GM12878 (cell line): Measurements from ENCODE around the gene SHC4. TPM values are rescaled to one million over a fixed set of nuclear protein-coding genes. Genes with fewer than 3 reads are reported as not detected.

Experiments
- ATAC-seq: fragments of 200-7000 bp; cut with Tn5 transposase; 3 replicates; pipeline ENCODE4 v1.9.1; 2020; ENCODE audit warnings: mild to moderate bottlenecking, moderate library complexity
- BruUV-seq: library from RNA; stranded (reverse); fragments of 400-500 nt; replicated peaks from 2 replicates; lab custom pipeline; 2021; lab: Mats Ljungman, UMichigan
- CTCF ChIA-PET: fragments of 300-600 bp; sonication (Branson Sonifier 250); formaldehyde crosslinking; extraction: SDS; loops from one replicate; lab custom pipeline; 2021; ENCODE audit warnings: inconsistent platforms; lab: Yijun Ruan, JAX
- POLR2A ChIA-PET: fragments of 350-600 bp; formaldehyde crosslinking; extraction: SDS; loops from one replicate; lab custom pipeline; 2021; ENCODE audit warnings: inconsistent platforms; lab: Charles Lee
- RAD21 ChIA-PET: fragments of 300-600 bp; sonication (Branson Sonifier 250); formaldehyde crosslinking; loops from one replicate; lab custom pipeline; 2023; ENCODE audit warnings: antibody characterized with exemption; ENCODE audit not compliant: unreplicated experiment; lab: Charles Lee
- SMC1A ChIA-PET: fragments of 300-600 bp; sonication (Branson Sonifier 250); formaldehyde crosslinking; loops from one replicate; lab custom pipeline; 2023; ENCODE audit not compliant: unreplicated experiment, uncharacterized antibody; lab: Charles Lee
- DNase-seq: peaks from one replicate; pipeline ENCODE4 v3.0.0-alpha.2; 2011; ENCODE audit warnings: low read depth, low spot score
- FAIRE-seq: peaks from 3 replicates; lab custom pipeline; 2011; peaks lifted over from hg19 to GRCh38; lab: Jason Lieb, UNC
- H2AFZ ChIP-seq: 2 replicates; pipeline ENCODE4 v1.6.0; 2011; ENCODE audit warnings: low read depth, low read length, control low read depth; ENCODE audit not compliant: control insufficient read depth
- H3K27ac ChIP-seq: 2 replicates; pipeline ENCODE4 v1.5.1; 2011; ENCODE audit warnings: control low read depth; ENCODE audit not compliant: control insufficient read depth, insufficient read depth
- H3K27me3 ChIP-seq, 2 experiments: replicated peaks in 1 of 2; 2 replicates each; pipeline versions ENCODE4 v1.6.0 to v1.6.1; 2011; ENCODE audit warnings: low read length in 1 of 2; ENCODE audit not compliant: control insufficient read depth in 2 of 2, insufficient read depth in 2 of 2
- H3K36me3 ChIP-seq, 2 experiments: 2 replicates each; pipeline ENCODE4 v1.5.1; 2011; ENCODE audit warnings: low read length in 1 of 2; ENCODE audit not compliant: control insufficient read depth in 2 of 2, insufficient read depth in 2 of 2
- H3K4me1 ChIP-seq: 2 replicates; pipeline ENCODE4 v1.6.1; 2011; ENCODE audit warnings: mild to moderate bottlenecking, low read length, moderate library complexity, mixed read lengths; ENCODE audit not compliant: control insufficient read depth, insufficient read depth
- H3K4me2 ChIP-seq: 2 replicates; pipeline ENCODE4 v1.6.0; 2011; ENCODE audit warnings: control low read depth; ENCODE audit not compliant: control insufficient read depth, insufficient read depth
- H3K4me3 ChIP-seq: fragments of 200-600 bp; sonication (generic); 2 replicates; pipeline ENCODE4 v1.5.1; 2016
- H3K79me2 ChIP-seq: 2 replicates; pipeline ENCODE4 v1.6.0; 2011; ENCODE audit warnings: low read length; ENCODE audit not compliant: control insufficient read depth, insufficient read depth
- H3K9ac ChIP-seq: 2 replicates; pipeline ENCODE4 v1.8.0; 2011; ENCODE audit warnings: low read length, control low read depth, mixed read lengths; ENCODE audit not compliant: control insufficient read depth, insufficient read depth
- H3K9me3 ChIP-seq: replicated peaks from 3 replicates; pipeline ENCODE4 v1.5.1; 2011; ENCODE audit warnings: mild to moderate bottlenecking, low read length; ENCODE audit not compliant: control insufficient read depth, insufficient read depth
- H4K20me1 ChIP-seq: 2 replicates; pipeline ENCODE4 v1.6.0; 2011; ENCODE audit not compliant: control insufficient read depth, insufficient read depth
- IKZF1 ChIP-seq: fragments of 450-650 bp; conservative IDR thresholded peaks from 2 replicates; pipeline ENCODE4 v1.6.1; 2017; ENCODE audit warnings: antibody characterized with exemption, mild to moderate bottlenecking
- IKZF2 ChIP-seq, 2 experiments: fragments of 450-650 bp; IDR thresholded peaks; 2 replicates each; pipeline ENCODE4 v1.6.1; 2017; ENCODE audit warnings: mild to moderate bottlenecking in 2 of 2, moderate library complexity in 2 of 2
- LARP7 ChIP-seq: fragments of 450-650 bp; IDR thresholded peaks from 2 replicates; pipeline ENCODE4 v1.6.1; 2017; ENCODE audit warnings: mild to moderate bottlenecking
- MEF2B ChIP-seq: fragments of 450-650 bp; IDR thresholded peaks from 2 replicates; pipeline ENCODE4 v1.6.1; 2018; ENCODE audit warnings: mild to moderate bottlenecking, moderate library complexity; ENCODE audit not compliant: partially characterized antibody, poor library complexity, severe bottlenecking
- SIX5 ChIP-seq: IDR thresholded peaks from 2 replicates; pipeline ENCODE4 v1.6.1; 2011; ENCODE audit warnings: mild to moderate bottlenecking, low read depth, low read length, moderate library complexity; ENCODE audit not compliant: severe bottlenecking
- SMAD1 ChIP-seq: fragments of 450-650 bp; IDR thresholded peaks from 2 replicates; pipeline ENCODE4 v1.6.1; 2018; ENCODE audit warnings: mild to moderate bottlenecking, low read depth; ENCODE audit not compliant: partially characterized antibody
- STAT3 ChIP-seq: IDR thresholded peaks from 2 replicates; pipeline ENCODE4 v1.6.1; 2011; ENCODE audit warnings: low read depth, low read length, improper control_type of control experiment
- WRNIP1 ChIP-seq: IDR thresholded peaks from 2 replicates; pipeline ENCODE4 v1.6.1; 2011; ENCODE audit warnings: low read depth, low read length, improper control_type of control experiment, borderline replicate concordance
- ZNF24 ChIP-seq: fragments of 450-650 bp; IDR thresholded peaks from 2 replicates; pipeline ENCODE4 v1.6.1; 2017; ENCODE audit warnings: antibody characterized with exemption, mild to moderate bottlenecking
- WGBS: methylation state at CpG from one replicate; pipeline ENCODE4 v1.1.6; 2016; ENCODE audit warnings: low lambda C conversion rate; ENCODE audit not compliant: insufficient replicate concordance, insufficient coverage; ENCODE audit errors: missing lambda C conversion rate; 5-methylcytosine and 5-hydroxymethylcytosine counted together
- in situ Hi-C: fragments of 300-500 bp; cut with MboI; formaldehyde crosslinking; loops from 9 replicates; pipeline ENCODE4 v1.14.3; 2018; ENCODE audit warnings: mixed read lengths
- intact Hi-C: fragments of 100-400 bp; cut with micrococcal nuclease; formaldehyde crosslinking; loops from one replicate; pipeline ENCODE4 v1.14.2; 2022; ENCODE audit not compliant: unreplicated experiment
- polyA plus RNA-seq, 11 experiments: library from polyadenylated mRNA; depleted of rRNA in 4 of 11; unstranded in 6 of 11; stranded (reverse) in 5 of 11; fragments of >200 nt; fragmentation: Nextera tagmentation in 4 of 11; fragmentation: Illumina TruSeq in 1 of 11; extraction: Ambion mirVana in 4 of 11; extraction: Trizol in 1 of 11; gene quantifications; 1 replicate in 1 of 11; 2 replicates in 10 of 11; pipeline versions ENCODE4 v1.2.1 to v1.2.3, GENCODE V29; 2011 to 2016; ENCODE audit warnings: inconsistent platforms in 2 of 11, missing spikeins in 2 of 11, low read depth in 1 of 11
- total RNA-seq, 4 experiments: library from RNA; depleted of rRNA in 3 of 4; stranded (reverse); fragments of >200 nt in 3 of 4; fragmentation: Illumina TruSeq in 1 of 4; extraction: Trizol in 1 of 4; gene quantifications; 2 replicates each; pipeline versions ENCODE4 v1.2.1 to v1.2.3, GENCODE V29; 2013 to 2021

SHC4 gene
- total and polyA plus RNA-seq, 10 of the 15 experiments (the other 5 are each of a cell fraction or from before 2014, with no cell fraction given) = 0.04 to 0.87 (median 0.14) TPM

- TF ChIP-seq SIX5 (no peak), ZNF24 (no peak), LARP7 (no peak), SMAD1 (no peak), STAT3 (no peak), IKZF1 (peak; percentile 41)
Measured at GRCh38 chr15:48810414-48811324, 153.1 kb downstream of the SHC4 start, which contains the start of gene CEP152 (continued).

DNA sequence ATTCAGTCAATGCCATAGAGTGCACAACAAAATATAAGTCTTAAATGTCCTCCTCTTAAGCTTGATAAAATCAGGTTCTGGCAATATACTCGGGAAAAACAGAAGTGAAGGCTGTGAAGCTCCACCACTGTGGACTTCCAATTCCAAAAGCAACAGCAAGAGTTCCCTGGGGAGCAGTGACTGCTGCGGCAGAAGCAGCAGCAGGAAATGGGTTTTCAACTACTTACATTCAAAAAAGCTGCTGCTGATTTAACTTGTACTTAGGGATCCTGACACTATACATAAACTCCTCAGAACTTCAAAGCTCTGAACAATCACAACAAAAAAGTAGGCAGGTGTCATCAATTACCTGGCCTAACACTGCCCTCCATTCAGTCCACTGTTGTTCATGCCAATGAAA, 157.6 kb downstream of the SHC4 start:
- H3K79me2 ChIP-seq = peaks cover 49% of the 10 kb centered on the region
- in situ Hi-C loops (loop anchor here (25.0 kb wide), 1 partner anchor 644 kb away; no protein-coding TSS in a partner anchor), intact Hi-C loops (loop anchor here (5.0 kb wide), 1 partner anchor 449 kb away; no protein-coding TSS in a partner anchor)
- POLR2A ChIA-PET = interaction anchor here (0.6 to 2.9 kb wide), 2 partner anchors 9 to 97 kb away, joined by 3 to 19 read pairs; no protein-coding TSS in a partner anchor
- 0 out of 2 replicates have a peak overlapping the region, but pooled peaks have one; percentile 43 for H3K4me3 ChIP-seq
- H3K36me3 ChIP-seq = peaks cover 0 to 7% of the 10 kb centered on the region in 2 experiments; a peak in 3 of 4 replicates
- FAIRE-seq = no peak
- ATAC-seq = no peak
- CTCF ChIA-PET = interaction anchor here (0.6 to 2.9 kb wide), 9 partner anchors 14 to 621 kb away, joined by 3 to 13 read pairs (median 4); partner anchors contain the start of gene EID1
- H3K27me3 ChIP-seq = no peaks in the 10 kb centered on the region
- no TSS peak for BruUV-seq
- no peak overlapping the region; the same call in 1 of the 2 replicates for H2AFZ ChIP-seq
- peak overlapping the region; percentile 1; the same call in 1 of the 2 replicates for H3K4me2 ChIP-seq
- WGBS = 0% methylated on average over 2 of the region's 2 CpGs
- no peaks in the 10 kb centered on the region for H4K20me1 ChIP-seq
- peaks cover 9% of the 10 kb centered on the region for H3K4me1 ChIP-seq
- SMC1A ChIA-PET = interaction anchor here (0.6 to 1.6 kb wide), 12 partner anchors 10 to 617 kb away, joined by 3 to 16 read pairs (median 3); partner anchors contain the start of genes FBN1 and FGF7
- DNase-seq = no peak
- no peaks in the 10 kb centered on the region for H3K9me3 ChIP-seq
- H3K27ac ChIP-seq = peak overlapping the region; percentile 22
- no peak overlapping the region for H3K9ac ChIP-seq
- RAD21 ChIA-PET = interaction anchor here (1.4 to 1.5 kb wide), 3 partner anchors 12 to 617 kb away, joined by 3 to 8 read pairs (median 5); partner anchors contain the start of genes EID1 and FGF7
- TF ChIP-seq WRNIP1 (no peak), MEF2B (peak; percentile 80), IKZF1 (peak; percentile 29), IKZF2 (IDR thresholded peaks at IDR 0.05) (peak in 1 of 2 experiments; percentile 39; a peak in 1 of 4 replicates)
